ENCODE results near the gene KRTAP20-4. TPM values are rescaled to one million over a fixed set of nuclear protein-coding genes. Genes with fewer than 3 reads are reported as not detected.

KRTAP20-4 gene
- total RNA-seq, 1 donor from 2014 or later: not detected

DNA sequence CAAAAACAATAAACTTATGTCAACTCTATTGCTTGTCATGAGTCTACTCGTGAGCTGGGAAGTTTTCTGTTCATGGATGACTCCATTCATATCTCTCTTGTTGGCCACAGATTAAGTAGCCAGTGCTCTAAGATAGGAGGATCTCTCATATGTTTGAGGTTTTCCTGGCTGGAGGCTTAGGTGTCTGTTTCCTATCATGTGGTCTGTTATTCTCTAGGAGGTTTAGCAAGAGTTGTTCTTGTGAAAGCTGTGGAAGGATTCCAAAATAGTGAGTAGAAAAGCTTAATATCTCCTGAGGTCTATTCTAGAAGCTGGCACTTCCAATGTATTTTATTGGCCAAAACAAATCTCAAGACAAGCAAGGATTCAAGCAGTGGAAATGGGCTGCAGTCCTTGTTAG is 8.8 kb downstream of the KRTAP20-4 start:
- no peak for TF ChIP-seq EZH2 (IDR thresholded peaks at IDR 0.05)
- TF ChIP-seq, protein P1, sequence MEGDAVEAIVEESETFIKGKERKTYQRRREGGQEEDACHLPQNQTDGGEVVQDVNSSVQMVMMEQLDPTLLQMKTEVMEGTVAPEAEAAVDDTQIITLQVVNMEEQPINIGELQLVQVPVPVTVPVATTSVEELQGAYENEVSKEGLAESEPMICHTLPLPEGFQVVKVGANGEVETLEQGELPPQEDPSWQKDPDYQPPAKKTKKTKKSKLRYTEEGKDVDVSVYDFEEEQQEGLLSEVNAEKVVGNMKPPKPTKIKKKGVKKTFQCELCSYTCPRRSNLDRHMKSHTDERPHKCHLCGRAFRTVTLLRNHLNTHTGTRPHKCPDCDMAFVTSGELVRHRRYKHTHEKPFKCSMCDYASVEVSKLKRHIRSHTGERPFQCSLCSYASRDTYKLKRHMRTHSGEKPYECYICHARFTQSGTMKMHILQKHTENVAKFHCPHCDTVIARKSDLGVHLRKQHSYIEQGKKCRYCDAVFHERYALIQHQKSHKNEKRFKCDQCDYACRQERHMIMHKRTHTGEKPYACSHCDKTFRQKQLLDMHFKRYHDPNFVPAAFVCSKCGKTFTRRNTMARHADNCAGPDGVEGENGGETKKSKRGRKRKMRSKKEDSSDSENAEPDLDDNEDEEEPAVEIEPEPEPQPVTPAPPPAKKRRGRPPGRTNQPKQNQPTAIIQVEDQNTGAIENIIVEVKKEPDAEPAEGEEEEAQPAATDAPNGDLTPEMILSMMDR (IDR thresholded peaks at IDR 0.05): no peak
- TF ChIP-seq EZH2phosphoT487 (IDR thresholded peaks at IDR 0.05): no peak
- no peak overlapping the region for H3K4me2 ChIP-seq
- H2AFZ ChIP-seq (replicated peaks): no peak overlapping the region
- no peaks in the 10 kb centered on the region for H3K4me1 ChIP-seq
- no peak for DNase-seq (ENCODE audit: low spot score)
- no peaks in the 10 kb centered on the region for H3K79me2 ChIP-seq (ENCODE audit: low read depth)
- Mint-ChIP-seq H3K27me3 (ENCODE audit: insufficient read depth, low read depth) (peaks cover 2% of the 10 kb centered on the region), H3K4me3 (no peak overlapping the region), H3K36me3 (no peaks in the 10 kb centered on the region), H3K9me3 (peaks cover 2% of the 10 kb centered on the region), H3K4me1 (no peaks in the 10 kb centered on the region), H3K27ac (no peak overlapping the region)
- H3K4me3 ChIP-seq: no peak overlapping the region
- H3F3A ChIP-seq (ENCODE audit: low read depth): no peaks in the 10 kb centered on the region
- H3K27me3 ChIP-seq: no peaks in the 10 kb centered on the region
- no peak overlapping the region for H3K9ac ChIP-seq
- H3K27ac ChIP-seq: no peak overlapping the region
- H3K36me3 ChIP-seq: no peaks in the 10 kb centered on the region
- H4K20me1 ChIP-seq (ENCODE audit: low read depth): no peaks in the 10 kb centered on the region
- H3K9me3 ChIP-seq (ENCODE audit: low read depth): peaks cover 3% of the 10 kb centered on the region

DNA sequence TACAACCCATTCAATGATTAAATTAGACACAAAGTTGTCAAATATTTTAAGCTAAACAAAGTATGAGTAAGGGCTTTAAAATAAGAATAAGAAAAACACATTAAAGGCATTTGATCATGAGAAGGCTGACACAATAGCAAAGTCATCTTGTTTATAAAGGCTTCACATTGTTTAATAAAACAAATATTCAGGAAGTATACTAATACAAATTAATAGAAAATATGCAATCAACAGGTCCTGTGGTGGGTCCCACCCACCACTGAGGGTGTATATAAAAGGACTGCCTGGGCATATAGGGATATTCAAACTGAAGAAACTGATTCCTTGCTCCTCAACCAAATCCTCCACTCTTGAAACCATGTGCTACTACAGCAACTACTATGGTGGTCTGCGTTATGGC is 14.5 kb downstream of the KRTAP20-4 start, which contains the start of gene KRTAP20-2:
TSS of gene KRTAP20-2 (plus strand) at position 301 of the 400 bp plus-strand sequence. CDS start at position 359, 58 bp downstream.
- no peaks in the 10 kb centered on the region for H4K20me1 ChIP-seq (ENCODE audit: low read depth)

GRCh38 chr21:30638686-30639085 is 18.3 kb downstream of the KRTAP20-4 start:
- DNase-seq (ENCODE audit: low spot score): no peak
- no peak overlapping the region for H3K4me3 Mint-ChIP-seq
- Histone ChIP-seq H3K9me3 (ENCODE audit: low read depth) (no peaks in the 10 kb centered on the region), H3K4me1 (no peaks in the 10 kb centered on the region), H3K4me2 (no peak overlapping the region), H4K20me1 (ENCODE audit: low read depth) (no peaks in the 10 kb centered on the region), H3K4me3 (no peak overlapping the region), H3K79me2 (ENCODE audit: low read depth) (no peaks in the 10 kb centered on the region), H3K27ac (no peak overlapping the region), H3K36me3 (no peaks in the 10 kb centered on the region), H2AFZ (replicated peaks) (no peak overlapping the region), H3F3A (ENCODE audit: low read depth) (no peaks in the 10 kb centered on the region), H3K27me3 (no peaks in the 10 kb centered on the region), H3K9ac (no peak overlapping the region)
- peaks cover 2% of the 10 kb centered on the region for H3K27me3 Mint-ChIP-seq (ENCODE audit: insufficient read depth, low read depth)
- no peaks in the 10 kb centered on the region for H3K4me1 Mint-ChIP-seq
- no peak overlapping the region for H3K27ac Mint-ChIP-seq
- no peaks in the 10 kb centered on the region for H3K36me3 Mint-ChIP-seq
- TF ChIP-seq EZH2phosphoT487 (IDR thresholded peaks at IDR 0.05): no peak
- no peak for TF ChIP-seq EZH2 (IDR thresholded peaks at IDR 0.05)
- TF ChIP-seq, protein P1 (IDR thresholded peaks at IDR 0.05): no peak
- H3K9me3 Mint-ChIP-seq: no peaks in the 10 kb centered on the region

More for the DNA sequence above, 14.5 kb downstream of the KRTAP20-4 start, which contains the start of gene KRTAP20-2:
- Mint-ChIP-seq H3K4me3 (no peak within 1 kb of the TSS), H3K4me1 (no peaks in the 10 kb centered on the region), H3K27me3 (ENCODE audit: insufficient read depth, low read depth) (peaks cover 2% of the 10 kb centered on the region), H3K36me3 (no peaks in the 10 kb centered on the region), H3K9me3 (no peaks in the 10 kb centered on the region), H3K27ac (no peak within 1 kb of the TSS)
- H3K27me3 ChIP-seq: no peaks in the 10 kb centered on the region
- no peaks in the 10 kb centered on the region for H3K36me3 ChIP-seq
- H3K9me3 ChIP-seq (ENCODE audit: low read depth): no peaks in the 10 kb centered on the region
- TF ChIP-seq EZH2 (IDR thresholded peaks at IDR 0.05) (no peak), EZH2phosphoT487 (IDR thresholded peaks at IDR 0.05) (no peak)
- TF ChIP-seq, protein P1 (IDR thresholded peaks at IDR 0.05): no peak
- no peak for DNase-seq (ENCODE audit: low spot score)
- no peaks in the 10 kb centered on the region for H3K4me1 ChIP-seq
- H3K9ac ChIP-seq: no peak within 1 kb of the TSS
- no peak within 1 kb of the TSS for H3K4me3 ChIP-seq
- no peak within 1 kb of the TSS for H3K4me2 ChIP-seq
- H3K79me2 ChIP-seq (ENCODE audit: low read depth): no peaks in the 10 kb centered on the region
- H3K27ac ChIP-seq: no peak within 1 kb of the TSS
- no peak within 1 kb of the TSS for H2AFZ ChIP-seq (replicated peaks)
- H3F3A ChIP-seq (ENCODE audit: low read depth): no peaks in the 10 kb centered on the region

Data from neural progenitor cell (in vitro differentiated cells).